Neural cell (in vitro differentiated cells): ENCODE results near the gene PLEKHA8.

ENCODE experiments used
- EP300 ChIP-seq: fragments of 450-650 bp; conservative IDR thresholded peaks from 2 replicates; pipeline ENCODE4 v1.6.1; 2014; ENCODE audit warnings: antibody characterized with exemption, mild to moderate bottlenecking, moderate library complexity; ENCODE audit not compliant: poor library complexity, severe bottlenecking
- TAF1 ChIP-seq: IDR thresholded peaks from 2 replicates; pipeline ENCODE4 v1.6.1; 2012; ENCODE audit warnings: low read depth
- TF ChIP-seq, protein P1 (sequence below): fragments of 450-650 bp; IDR thresholded peaks from 2 replicates; pipeline ENCODE4 v1.5.1; 2014; ENCODE audit warnings: antibody characterized with exemption, mild to moderate bottlenecking, moderate library complexity; ENCODE audit not compliant: poor library complexity, severe bottlenecking

DNA sequence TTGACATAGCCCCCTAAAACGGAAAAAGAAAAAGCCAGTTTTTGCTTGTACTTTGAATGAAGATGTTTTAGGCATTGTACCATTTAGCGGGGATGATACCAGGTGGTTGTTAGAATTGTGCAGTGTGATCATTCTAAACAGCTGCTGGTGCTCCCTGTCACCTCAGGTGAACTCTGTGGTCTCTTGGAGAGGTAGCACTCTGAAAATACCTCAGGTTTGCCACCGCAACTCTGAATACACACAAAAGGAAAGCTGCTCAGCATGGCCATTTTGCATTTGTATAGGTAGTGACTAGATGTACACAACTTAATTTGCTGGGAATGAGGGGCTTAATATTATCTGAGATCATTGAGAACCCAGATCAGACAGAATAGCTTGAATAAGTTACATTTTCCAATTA, 52.6 kb downstream of the PLEKHA8 start:
- TF ChIP-seq, protein P1, sequence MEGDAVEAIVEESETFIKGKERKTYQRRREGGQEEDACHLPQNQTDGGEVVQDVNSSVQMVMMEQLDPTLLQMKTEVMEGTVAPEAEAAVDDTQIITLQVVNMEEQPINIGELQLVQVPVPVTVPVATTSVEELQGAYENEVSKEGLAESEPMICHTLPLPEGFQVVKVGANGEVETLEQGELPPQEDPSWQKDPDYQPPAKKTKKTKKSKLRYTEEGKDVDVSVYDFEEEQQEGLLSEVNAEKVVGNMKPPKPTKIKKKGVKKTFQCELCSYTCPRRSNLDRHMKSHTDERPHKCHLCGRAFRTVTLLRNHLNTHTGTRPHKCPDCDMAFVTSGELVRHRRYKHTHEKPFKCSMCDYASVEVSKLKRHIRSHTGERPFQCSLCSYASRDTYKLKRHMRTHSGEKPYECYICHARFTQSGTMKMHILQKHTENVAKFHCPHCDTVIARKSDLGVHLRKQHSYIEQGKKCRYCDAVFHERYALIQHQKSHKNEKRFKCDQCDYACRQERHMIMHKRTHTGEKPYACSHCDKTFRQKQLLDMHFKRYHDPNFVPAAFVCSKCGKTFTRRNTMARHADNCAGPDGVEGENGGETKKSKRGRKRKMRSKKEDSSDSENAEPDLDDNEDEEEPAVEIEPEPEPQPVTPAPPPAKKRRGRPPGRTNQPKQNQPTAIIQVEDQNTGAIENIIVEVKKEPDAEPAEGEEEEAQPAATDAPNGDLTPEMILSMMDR: no peak
- no peak for TF ChIP-seq TAF1
- no peak for TF ChIP-seq EP300
